Left ventricle myocardium inferior (tissue), 1 donor: ENCODE measurements around the gene NMUR1. TPM values are rescaled to one million over a fixed set of nuclear protein-coding genes. Genes with fewer than 3 reads are reported as not detected.
"Not testable (repeated sequence)": the region's sequence is repeated elsewhere in the genome, so short reads cannot be mapped to it uniquely, and the experiment has no call there.

Experiments used
- DNase-seq: peaks from one replicate; pipeline ENCODE4 v3.0.0-alpha.2; 2020
- H3K27ac ChIP-seq: fragments of 200-600 bp; replicated peaks from 2 replicates; pipeline ENCODE4 v1.8.0; 2021
- H3K27me3 ChIP-seq: fragments of 200-600 bp; 2 replicates; pipeline ENCODE4 v1.8.0; 2021; ENCODE audit warnings: low read depth
- H3K36me3 ChIP-seq: fragments of 200-600 bp; 2 replicates; pipeline ENCODE4 v1.8.0; 2021
- H3K4me1 ChIP-seq: fragments of 200-600 bp; 2 replicates; pipeline ENCODE4 v1.8.0; 2021
- H3K4me3 ChIP-seq: fragments of 200-600 bp; 2 replicates; pipeline ENCODE4 v1.8.0; 2021; ENCODE audit warnings: mild to moderate bottlenecking, moderate library complexity
- H3K9me3 ChIP-seq: fragments of 200-600 bp; replicated peaks from 2 replicates; pipeline ENCODE4 v1.8.0; 2021
- intact Hi-C: fragments of 100-400 bp; cut with micrococcal nuclease; formaldehyde crosslinking; loops from one replicate; pipeline ENCODE4 v1.11.0; 2022
- total RNA-seq: library from RNA; stranded (reverse); fragmentation: NEBNext Ultra II Directional; extraction: Animal tissue kit (Norgen Biotek cat#: 25700); gene quantifications from one replicate; pipeline ENCODE4 v1.2.1, GENCODE V29; 2021
- TF ChIP-seq, protein P1 (sequence below): fragments of 200-600 bp; IDR thresholded peaks from 2 replicates; pipeline ENCODE4 v1.8.0; 2021; ENCODE audit warnings: antibody characterized with exemption, mild to moderate bottlenecking, borderline replicate concordance
- donor health status: DM: no; HTN: yes; CAD: no; lungs with severe emphysema.

The NMUR1 gene
- total RNA-seq, 1 donor from 2014 or later = 0.41 TPM

DNA sequence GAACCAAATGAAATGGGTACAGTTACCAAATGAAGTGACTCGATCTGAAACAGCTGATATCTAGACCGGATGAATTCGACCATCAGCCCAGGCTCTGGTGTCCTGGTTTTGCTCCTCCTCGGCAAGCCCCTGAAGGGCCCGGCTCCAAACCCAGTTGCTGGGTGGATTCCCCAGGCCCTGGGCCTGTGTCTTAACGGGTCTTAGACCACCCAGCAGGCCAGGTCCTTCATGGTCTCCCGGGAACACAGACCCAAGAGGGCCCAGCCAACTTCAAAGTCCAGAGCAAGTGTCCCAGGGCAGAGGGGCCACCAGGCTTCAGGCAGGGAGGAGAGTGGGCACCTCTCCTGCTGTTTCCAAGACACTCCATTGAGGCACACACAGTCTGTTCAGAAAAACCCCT is 26.7 kb upstream of the NMUR1 start:
- Histone ChIP-seq H3K4me3 (no peak overlapping the region), H3K27me3 (no peaks in the 10 kb centered on the region), H3K9me3 (peaks cover 15% of the 10 kb centered on the region), H3K27ac (peak overlapping the region; percentile 76), H3K36me3 (no peaks in the 10 kb centered on the region), H3K4me1 (peaks cover 25% of the 10 kb centered on the region)
- DNase-seq = no peak
- TF ChIP-seq, protein P1, sequence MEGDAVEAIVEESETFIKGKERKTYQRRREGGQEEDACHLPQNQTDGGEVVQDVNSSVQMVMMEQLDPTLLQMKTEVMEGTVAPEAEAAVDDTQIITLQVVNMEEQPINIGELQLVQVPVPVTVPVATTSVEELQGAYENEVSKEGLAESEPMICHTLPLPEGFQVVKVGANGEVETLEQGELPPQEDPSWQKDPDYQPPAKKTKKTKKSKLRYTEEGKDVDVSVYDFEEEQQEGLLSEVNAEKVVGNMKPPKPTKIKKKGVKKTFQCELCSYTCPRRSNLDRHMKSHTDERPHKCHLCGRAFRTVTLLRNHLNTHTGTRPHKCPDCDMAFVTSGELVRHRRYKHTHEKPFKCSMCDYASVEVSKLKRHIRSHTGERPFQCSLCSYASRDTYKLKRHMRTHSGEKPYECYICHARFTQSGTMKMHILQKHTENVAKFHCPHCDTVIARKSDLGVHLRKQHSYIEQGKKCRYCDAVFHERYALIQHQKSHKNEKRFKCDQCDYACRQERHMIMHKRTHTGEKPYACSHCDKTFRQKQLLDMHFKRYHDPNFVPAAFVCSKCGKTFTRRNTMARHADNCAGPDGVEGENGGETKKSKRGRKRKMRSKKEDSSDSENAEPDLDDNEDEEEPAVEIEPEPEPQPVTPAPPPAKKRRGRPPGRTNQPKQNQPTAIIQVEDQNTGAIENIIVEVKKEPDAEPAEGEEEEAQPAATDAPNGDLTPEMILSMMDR = no peak
- intact Hi-C loops = no loop called here

DNA sequence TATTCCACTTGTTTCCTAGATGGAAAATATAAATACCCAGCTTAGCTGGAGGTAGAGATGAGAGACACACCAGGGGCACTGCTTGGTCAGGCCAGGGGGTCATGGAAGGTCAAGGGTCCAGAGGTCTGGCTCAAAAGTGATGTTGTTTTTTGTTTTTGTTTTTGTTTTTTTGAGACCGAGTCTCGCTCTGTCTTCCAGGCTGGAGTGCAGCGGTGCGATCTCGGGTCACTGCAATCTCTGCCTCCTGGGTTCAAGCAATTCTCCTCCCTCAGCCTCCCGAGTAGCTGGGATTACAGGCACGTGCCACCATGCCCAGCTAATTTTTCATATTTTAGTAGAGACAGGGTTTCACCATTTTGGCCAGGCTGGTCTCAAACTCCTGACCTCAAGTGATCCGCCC is 26.3 kb upstream of the NMUR1 start:
- H3K27me3 ChIP-seq, DNase-seq, intact Hi-C loops, H3K36me3 ChIP-seq, H3K4me3 ChIP-seq, H3K27ac ChIP-seq: not testable (repeated sequence)
- peaks cover 25% of the 10 kb centered on the region for H3K4me1 ChIP-seq
- H3K9me3 ChIP-seq = peaks cover 15% of the 10 kb centered on the region

DNA sequence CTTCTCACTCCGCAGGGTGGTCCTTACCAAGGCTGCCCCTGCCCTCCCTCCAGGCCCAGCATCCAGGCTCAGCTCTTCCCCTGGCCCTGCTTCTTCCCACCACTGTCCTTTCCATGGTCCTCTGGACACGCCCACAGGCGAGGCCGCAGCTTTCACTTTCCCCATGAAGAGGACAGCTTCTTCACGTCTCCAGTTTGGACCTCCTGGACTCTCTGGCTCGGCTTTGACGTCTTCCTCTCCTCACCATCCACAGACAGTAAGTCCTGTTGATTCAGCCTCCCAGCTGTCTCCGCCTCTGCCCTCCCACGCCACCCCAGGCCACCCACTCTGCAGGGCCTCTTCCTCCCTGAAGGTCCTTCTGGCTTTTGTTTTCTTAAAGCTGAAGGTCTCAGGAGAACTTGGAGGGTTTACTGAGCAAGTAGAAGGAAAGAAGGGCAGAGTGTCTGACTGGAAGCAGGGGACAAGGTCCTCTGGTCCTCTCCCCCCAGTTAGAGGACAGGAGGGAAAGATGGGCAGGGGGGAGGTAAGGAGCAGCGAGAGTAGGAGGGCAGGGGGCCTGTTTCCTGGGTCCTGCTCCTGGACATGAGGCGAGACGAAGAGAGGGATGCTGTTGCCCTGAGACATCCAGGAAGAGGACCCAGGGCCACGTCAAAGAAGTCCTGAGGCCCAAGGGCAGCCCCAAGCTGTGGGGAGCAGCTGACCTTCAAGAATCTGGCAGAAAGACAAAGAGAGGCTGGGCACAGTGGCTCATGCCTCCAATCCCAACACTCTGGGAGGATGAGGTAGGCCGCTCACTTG is 24.7 kb upstream of the NMUR1 start:
- intact Hi-C loops = no loop called here
- H3K27me3 ChIP-seq = no peaks in the 10 kb centered on the region
- peak overlapping the region; percentile 83 for H3K27ac ChIP-seq
- H3K9me3 ChIP-seq = peaks cover 15% of the 10 kb centered on the region
- no peaks in the 10 kb centered on the region for H3K36me3 ChIP-seq
- peaks cover 25% of the 10 kb centered on the region for H3K4me1 ChIP-seq
- TF ChIP-seq, protein P1 = no peak
- DNase-seq = peak; percentile 77
- peak overlapping the region; percentile 57 for H3K4me3 ChIP-seq

DNA sequence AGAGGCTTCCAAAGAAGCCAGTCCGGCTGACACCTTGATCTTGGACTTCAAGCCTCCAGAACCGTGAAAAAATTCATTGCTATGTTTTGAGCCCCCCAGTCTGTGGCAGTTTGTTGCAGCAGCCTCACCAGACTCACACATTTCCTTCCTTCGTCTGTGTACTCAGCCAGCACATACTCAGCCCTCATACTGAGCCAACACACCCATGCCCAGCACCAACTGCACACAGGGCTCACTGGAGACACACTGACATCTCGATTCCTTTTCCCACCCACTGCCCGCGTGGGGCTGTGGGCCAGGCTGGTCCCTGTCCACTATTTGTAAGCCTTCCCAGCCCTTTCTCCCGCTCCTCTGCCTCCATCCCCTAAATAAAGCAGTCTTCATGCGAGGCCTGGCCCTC is 24.1 kb upstream of the NMUR1 start:
- no peak for DNase-seq
- Histone ChIP-seq H3K36me3 (no peaks in the 10 kb centered on the region), H3K9me3 (peaks cover 15% of the 10 kb centered on the region), H3K4me1 (peaks cover 25% of the 10 kb centered on the region), H3K4me3 (peak overlapping the region; percentile 57), H3K27me3 (no peaks in the 10 kb centered on the region), H3K27ac (peak overlapping the region; percentile 83)
- intact Hi-C loops = no loop called here
- TF ChIP-seq, protein P1 = no peak

DNA sequence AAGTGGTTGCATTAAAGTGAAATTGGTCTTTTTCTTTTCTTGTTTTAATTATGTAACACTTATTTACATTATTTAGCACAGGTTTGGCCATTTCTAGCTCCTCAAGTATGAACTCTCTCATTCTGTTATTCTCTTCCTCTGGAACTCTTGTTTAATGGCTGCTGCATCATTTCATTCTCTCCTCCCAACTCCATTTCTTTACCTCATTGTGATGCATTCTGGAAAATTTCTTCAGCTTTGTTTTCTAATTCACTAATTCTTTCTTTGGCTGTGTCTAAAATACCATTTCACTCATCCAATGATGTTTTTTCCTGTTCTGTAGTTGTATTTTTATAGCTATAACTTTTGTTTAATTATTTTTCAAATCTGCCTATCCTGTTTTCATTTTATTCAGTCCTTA is 22.5 kb upstream of the NMUR1 start:
- Histone ChIP-seq H3K4me1 (peaks cover 24% of the 10 kb centered on the region), H3K9me3 (peaks cover 15% of the 10 kb centered on the region), H3K36me3 (no peaks in the 10 kb centered on the region), H3K27ac (no peak overlapping the region), H3K27me3 (no peaks in the 10 kb centered on the region), H3K4me3 (no peak overlapping the region)
- intact Hi-C loops = no loop called here
- DNase-seq = no peak
- TF ChIP-seq, protein P1 = no peak

DNA sequence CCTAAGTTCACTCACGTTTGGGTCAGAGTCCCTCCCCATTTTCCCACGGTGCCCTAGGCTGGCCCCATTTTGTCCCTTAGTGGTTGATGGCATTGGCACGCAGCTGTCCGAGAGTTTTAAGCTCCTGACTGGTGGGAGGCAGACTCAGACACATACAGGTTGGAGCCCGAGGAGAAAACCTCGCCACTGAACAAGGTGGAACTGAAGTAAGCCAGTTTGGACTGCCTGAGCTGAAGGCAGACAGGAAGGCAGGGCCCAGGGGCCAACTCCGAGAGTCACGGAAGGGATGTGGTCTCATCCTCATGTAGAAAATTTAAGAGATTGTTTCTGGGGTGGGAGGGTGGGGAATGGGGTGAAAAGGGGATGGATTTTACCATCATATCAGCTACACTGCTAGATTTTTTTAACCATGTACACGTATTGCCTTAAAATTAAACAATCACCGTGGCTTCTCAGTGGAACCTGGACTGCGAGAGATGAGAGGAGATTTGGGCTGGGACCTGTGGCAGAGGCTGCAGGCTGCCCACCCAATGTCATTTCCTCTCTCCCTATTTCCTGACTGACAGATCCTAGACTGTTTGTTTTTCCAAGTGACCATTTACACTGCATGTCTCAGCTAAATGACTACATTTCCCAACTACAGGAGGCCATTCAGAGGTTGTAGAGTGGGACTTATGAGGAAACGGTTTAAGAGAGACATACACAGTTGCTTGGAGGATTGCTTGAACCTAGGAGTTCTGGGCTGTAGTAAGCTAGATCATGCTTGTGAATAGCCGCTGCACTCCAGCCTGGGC is 19.4 kb upstream of the NMUR1 start:
- H3K27me3 ChIP-seq = no peaks in the 10 kb centered on the region
- TF ChIP-seq, protein P1 = no peak
- H3K27ac ChIP-seq = no peak overlapping the region
- intact Hi-C loops = no loop called here
- peaks cover 26% of the 10 kb centered on the region for H3K4me1 ChIP-seq
- no peaks in the 10 kb centered on the region for H3K36me3 ChIP-seq
- peaks cover 15% of the 10 kb centered on the region for H3K9me3 ChIP-seq
- DNase-seq = no peak
- H3K4me3 ChIP-seq = no peak overlapping the region
